Hematopoietic multipotent progenitor cell (in vitro differentiated cells): ENCODE data around the gene ATOSB. TPM values are rescaled to one million over a fixed set of nuclear protein-coding genes. Genes with fewer than 3 reads are reported as not detected.

Source experiments
- DNase-seq, 3 donors: peaks; one replicate each; pipeline ENCODE4 v3.0.0-alpha.2; 2011 to 2015; ENCODE audit warnings: low read depth in 2 of 3, low spot score in 2 of 3
- total RNA-seq: library from RNA; depleted of rRNA; stranded (reverse); fragments of >200 nt; gene quantifications from one replicate; pipeline ENCODE4 v1.2.3, GENCODE V29; 2012

The ATOSB gene
- total RNA-seq, 1 donor: 23.2 TPM

- no peak for DNase-seq
Measured at GRCh38 chr9:35091536-35091935, 24.1 kb downstream of the ATOSB start.

GRCh38 chr9:35089434-35089833, 26.2 kb downstream of the ATOSB start:
- no peak for DNase-seq

GRCh38 chr9:35085078-35085477, 30.6 kb downstream of the ATOSB start:
- no peak for DNase-seq

GRCh38 chr9:35079426-35080341, 36.0 kb downstream of the ATOSB start, which contains the start of gene FANCG:
Gene FANCG (minus strand): TSS chr9:35079942. CDS start chr9:35079524, 418 bp downstream.
- DNase-seq: peak; percentile 59 to 93 (median 86)

GRCh38 chr9:35079041-35079425, 36.6 kb downstream of the ATOSB start:
- DNase-seq: no peak

GRCh38 chr9:35078066-35078465, 37.6 kb downstream of the ATOSB start:
- no peak for DNase-seq

GRCh38 chr9:35076848-35077247, 38.8 kb downstream of the ATOSB start:
- no peak for DNase-seq

- no peak for DNase-seq
Measured at GRCh38 chr9:35075358-35075757, 40.3 kb downstream of the ATOSB start.

- no peak for DNase-seq
Measured at GRCh38 chr9:35074791-35075190, 40.9 kb downstream of the ATOSB start.

GRCh38 chr9:35074141-35074540, 41.5 kb downstream of the ATOSB start:
- DNase-seq: no peak

GRCh38 chr9:35073279-35073612, 42.4 kb downstream of the ATOSB start:
- DNase-seq: no peak

GRCh38 chr9:35072461-35073278, 43.0 kb downstream of the ATOSB start, which contains the start of gene VCP:
Gene VCP (minus strand): TSS chr9:35072625. CDS start chr9:35072353, 272 bp downstream.
- peak; percentile 88 to 99 (median 98) for DNase-seq

GRCh38 chr9:35071814-35072460, 43.7 kb downstream of the ATOSB start:
- DNase-seq: peak; percentile 68 to 93 (median 92)

GRCh38 chr9:35070823-35071813, 44.5 kb downstream of the ATOSB start:
- no peak for DNase-seq

GRCh38 chr9:35069020-35069419, 46.6 kb downstream of the ATOSB start:
- no peak for DNase-seq

- no peak for DNase-seq
Measured at GRCh38 chr9:35067056-35067455, 48.6 kb downstream of the ATOSB start.

GRCh38 chr9:35060548-35061207, 55.0 kb downstream of the ATOSB start:
- no peak for DNase-seq

- DNase-seq: no peak
Measured at GRCh38 chr9:35059438-35059837, 56.2 kb downstream of the ATOSB start.

- DNase-seq: no peak
Measured at GRCh38 chr9:35057271-35057620, 58.4 kb downstream of the ATOSB start.
